H54 (cell line): ENCODE measurements around the gene LCT.

Experiments
- DNase-seq: peaks from one replicate; pipeline ENCODE4 v3.0.0; 2011; ENCODE audit warnings: low spot score, mixed read lengths; ENCODE audit not compliant: insufficient read length
- FAIRE-seq: peaks from 3 replicates; lab custom pipeline; 2011; peaks lifted over from hg19 to GRCh38; lab: Jason Lieb, UNC
- POLR2A ChIP-seq: IDR thresholded peaks from 2 replicates; pipeline ENCODE4 v1.6.1; 2011; ENCODE audit warnings: low read depth, mild to moderate bottlenecking, low read length

Gene LCT

DNA sequence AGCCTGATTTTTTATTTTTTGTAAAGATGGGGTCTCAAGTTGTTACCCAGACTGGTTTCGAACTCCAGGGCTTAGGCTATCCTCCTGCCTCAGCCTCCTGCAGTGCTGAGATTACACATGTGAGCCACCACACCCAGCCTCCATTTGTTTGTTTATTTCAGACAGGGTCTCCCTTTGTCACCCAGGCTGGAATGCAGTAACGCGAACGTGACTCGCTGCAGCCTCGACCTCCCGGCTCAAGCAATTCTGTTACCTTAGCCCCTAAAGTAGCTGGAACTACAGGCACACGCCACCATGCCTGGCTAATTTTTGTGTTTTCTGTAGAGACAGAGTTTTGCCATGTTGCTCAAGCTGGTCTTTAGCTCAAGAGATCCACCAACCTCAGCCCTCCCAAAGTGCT, 68.1 kb downstream of the LCT start:
- FAIRE-seq (no peak), DNase-seq (no peak)
- TF ChIP-seq POLR2A, result no peak

- TF ChIP-seq POLR2A, result no peak
- DNase-seq (no peak), FAIRE-seq (no peak)
Observed at GRCh38 chr2:135762530-135762929, 74.5 kb downstream of the LCT start.

GRCh38 chr2:135762022-135762421, 75.0 kb downstream of the LCT start:
- no peak for TF ChIP-seq POLR2A
- DNase-seq (no peak), FAIRE-seq (no peak)

DNA sequence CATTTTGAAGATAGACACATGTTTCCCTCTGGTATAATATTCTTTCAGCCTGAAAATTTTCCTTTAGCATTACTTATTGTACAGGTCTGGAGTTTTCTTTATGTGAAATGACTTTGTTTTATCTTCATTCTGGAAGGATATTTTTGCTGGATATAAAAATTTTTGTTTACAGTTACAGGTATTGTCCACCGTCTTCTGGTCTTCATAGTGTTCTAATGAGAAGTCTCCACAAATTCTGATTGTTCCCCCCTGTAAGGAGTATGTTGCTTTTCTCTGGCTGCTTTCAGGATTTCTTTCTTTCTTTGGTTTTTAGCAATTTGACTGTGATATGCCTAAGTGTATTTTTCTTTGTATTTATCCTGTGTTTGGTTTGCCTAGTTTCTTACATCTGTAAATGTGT, 80.3 kb downstream of the LCT start:
- TF ChIP-seq POLR2A, result no peak
- FAIRE-seq (no peak), DNase-seq (no peak)

- DNase-seq, result no peak
- no peak for FAIRE-seq
- TF ChIP-seq POLR2A, result no peak
Observed at GRCh38 chr2:135755573-135755972, 81.4 kb downstream of the LCT start.

- TF ChIP-seq POLR2A, result no peak
- peak; percentile 43 for DNase-seq
- peak; percentile 50 for FAIRE-seq
Observed at GRCh38 chr2:135745545-135745944, 91.4 kb downstream of the LCT start.

DNA sequence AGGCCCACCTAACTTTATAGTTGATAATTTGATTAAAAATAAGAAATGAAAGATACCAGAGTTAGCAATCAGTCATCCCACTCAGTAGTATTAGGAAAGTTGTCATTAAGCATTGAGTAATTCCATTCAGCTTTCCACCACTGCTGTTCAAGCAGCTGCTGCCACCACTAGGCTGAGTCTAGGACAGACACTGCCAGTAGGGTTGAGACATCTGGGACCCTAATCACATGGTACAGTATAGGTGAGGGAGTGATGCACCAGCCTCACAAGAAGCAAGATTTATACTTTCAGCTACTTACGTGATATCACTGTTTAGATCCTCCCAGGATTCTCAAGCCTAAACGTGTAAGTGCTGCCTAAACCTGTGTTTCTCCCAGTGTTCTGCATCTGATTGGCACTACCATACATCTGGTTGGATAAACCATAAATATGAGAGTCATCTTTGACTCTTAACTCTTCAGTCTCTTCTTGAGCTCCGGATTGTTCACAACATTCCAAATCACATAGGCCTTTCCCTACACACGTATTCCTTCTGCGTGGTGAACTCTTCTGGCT, 92.1 kb downstream of the LCT start:
- TF ChIP-seq POLR2A, result no peak
- DNase-seq, result no peak
- peak; percentile 64 for FAIRE-seq

DNA sequence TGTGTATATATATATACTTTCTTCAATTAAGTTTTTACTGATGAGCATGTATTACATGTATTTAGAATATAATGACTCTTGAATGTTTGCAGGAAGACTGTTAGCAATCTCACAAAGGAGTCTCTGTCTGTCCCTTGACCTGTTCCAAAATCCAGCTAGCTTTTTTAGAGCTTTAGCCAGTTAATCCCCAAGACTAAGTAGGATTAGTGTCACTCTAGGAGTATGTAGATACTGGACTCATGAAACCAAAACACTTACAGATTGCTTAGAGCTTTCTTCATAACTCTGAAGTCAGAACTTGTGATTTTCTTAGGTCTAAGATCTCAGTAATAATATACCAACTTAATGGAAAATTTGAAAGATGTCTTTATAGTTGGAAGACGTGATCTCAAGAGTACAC, 93.1 kb downstream of the LCT start:
- DNase-seq (no peak), FAIRE-seq (no peak)
- TF ChIP-seq POLR2A, result no peak

DNA sequence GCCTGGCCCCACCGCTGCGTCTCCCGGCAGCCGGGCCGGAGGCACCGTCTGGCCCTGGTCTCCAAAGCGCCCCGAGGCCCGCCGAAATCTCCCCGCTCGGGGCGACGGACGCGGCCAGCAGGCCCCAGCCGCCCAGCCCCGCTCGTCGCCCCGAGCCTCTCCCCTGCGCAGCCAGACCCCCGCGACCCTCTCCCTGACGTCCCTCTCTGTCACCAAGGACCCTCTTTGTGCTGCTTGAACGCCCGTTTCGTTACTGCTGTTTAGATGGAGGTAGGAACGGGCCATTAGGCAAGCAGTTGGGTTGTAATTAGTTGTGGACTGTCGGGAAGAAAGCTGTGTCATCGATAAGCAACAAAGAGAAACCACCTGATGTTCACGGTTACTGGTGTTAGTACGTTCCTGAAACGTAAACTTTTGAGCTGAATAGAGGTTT, 94.6 kb downstream of the LCT start:
- no peak for TF ChIP-seq POLR2A
- FAIRE-seq, result no peak
- DNase-seq, result no peak

DNA sequence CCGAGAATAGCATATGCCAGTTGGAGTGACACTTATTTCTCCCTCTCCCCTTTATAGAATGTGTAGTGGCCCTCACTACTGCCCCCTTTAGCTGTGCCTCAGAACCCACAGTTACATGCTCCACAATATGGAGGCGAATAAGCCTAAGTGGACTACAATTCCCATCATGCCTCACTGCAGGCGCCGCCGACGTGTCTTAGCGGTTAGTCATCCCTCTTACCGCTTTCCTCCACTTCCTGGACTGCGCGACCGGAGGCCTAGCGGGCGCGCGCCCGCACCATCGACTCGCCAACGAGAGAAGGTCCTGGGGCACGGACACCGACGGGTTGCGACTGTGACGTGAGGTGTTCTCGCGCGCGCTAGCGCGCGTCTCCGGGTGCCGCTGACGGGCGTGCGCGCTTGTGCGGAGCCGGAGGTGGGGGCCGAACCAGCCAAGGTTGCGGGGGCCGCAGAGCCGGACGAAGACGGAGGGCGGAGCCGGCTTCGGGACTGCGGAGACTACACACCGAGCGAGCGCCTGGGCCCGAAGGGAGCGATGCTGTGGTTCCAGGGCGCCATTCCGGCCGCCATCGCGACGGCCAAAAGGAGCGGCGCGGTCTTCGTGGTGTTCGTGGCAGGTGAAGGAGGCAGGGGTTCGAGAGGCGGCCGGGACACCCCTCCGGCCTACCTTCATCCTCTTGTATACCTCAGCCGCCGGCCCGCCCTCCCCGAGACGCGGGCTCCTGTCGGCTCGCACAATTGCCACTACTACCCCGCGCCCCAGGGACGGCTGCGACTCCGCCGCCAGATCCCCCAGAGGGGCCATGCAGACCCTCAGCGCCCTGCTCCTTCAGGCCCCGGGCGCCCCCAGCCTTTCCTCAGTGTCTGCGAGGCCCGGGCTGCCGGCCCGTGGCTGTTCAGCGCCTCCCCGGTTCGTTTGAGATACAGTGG, 95.3 kb downstream of the LCT start, which contains the start of gene UBXN4:
Gene UBXN4, plus strand, starts transcription at position 461 of the 930 bp plus-strand sequence. Its CDS starts 75 bp downstream, at position 536.
- peak; percentile 89 for DNase-seq
- peak; percentile 96 for FAIRE-seq
- peak; percentile 73 for TF ChIP-seq POLR2A

GRCh38 chr2:135741043-135741394, 96.0 kb downstream of the LCT start:
- DNase-seq (no peak), FAIRE-seq (no peak)
- no peak for TF ChIP-seq POLR2A

DNA sequence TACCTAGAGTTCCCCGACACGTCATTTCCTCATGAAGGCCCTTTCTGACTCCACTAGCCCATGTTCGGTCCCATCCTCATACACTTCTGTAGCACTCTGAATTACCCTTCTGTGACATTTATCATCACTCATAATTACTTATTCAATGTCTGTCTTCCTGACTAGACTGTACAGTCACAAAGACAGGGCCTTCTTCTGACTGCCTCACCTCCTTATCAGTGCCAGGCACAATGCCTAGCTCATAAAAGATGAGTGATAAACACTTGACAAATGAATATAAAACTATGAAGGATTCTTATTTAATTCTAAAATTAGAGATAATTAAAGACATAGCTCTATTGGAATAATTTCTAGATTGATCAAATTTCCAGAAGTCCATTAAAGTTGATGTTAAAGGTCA, 96.8 kb downstream of the LCT start:
- TF ChIP-seq POLR2A, result no peak
- FAIRE-seq (no peak), DNase-seq (no peak)
